GM19025 (cell line): Measurements from ENCODE around the gene ASPHD2.
"Not testable (repeated sequence)": the region's sequence is repeated elsewhere in the genome, so short reads cannot be mapped to it uniquely, and the experiment has no call there.

Source experiments
- ATAC-seq: cut with Tn5 transposase; IDR thresholded peaks from one replicate; pipeline ENCODE4 v1.9.1; 2021; ENCODE audit warnings: mild to moderate bottlenecking, low read depth, moderate library complexity; ENCODE audit not compliant: unreplicated experiment

The ASPHD2 gene

DNA sequence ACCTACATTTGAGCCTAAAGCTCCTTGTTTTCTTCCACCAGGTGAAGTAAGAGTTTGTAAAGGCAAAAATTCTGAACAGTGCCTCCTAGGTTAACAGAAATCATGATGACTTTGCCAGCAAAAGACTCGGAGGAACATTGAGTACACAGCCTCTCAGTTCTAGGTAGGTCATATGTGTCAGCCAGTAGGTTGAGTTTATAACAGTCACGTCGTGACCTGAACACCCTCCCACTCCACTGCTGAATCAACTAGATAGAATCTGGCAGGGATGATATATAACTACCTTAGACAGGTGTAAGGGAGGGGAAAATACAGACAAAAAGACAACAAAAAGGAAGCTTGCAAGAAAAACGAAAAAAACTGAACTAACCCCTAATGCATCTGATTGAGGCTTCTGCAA, 12.8 kb upstream of the ASPHD2 start:
- ATAC-seq: no peak

DNA sequence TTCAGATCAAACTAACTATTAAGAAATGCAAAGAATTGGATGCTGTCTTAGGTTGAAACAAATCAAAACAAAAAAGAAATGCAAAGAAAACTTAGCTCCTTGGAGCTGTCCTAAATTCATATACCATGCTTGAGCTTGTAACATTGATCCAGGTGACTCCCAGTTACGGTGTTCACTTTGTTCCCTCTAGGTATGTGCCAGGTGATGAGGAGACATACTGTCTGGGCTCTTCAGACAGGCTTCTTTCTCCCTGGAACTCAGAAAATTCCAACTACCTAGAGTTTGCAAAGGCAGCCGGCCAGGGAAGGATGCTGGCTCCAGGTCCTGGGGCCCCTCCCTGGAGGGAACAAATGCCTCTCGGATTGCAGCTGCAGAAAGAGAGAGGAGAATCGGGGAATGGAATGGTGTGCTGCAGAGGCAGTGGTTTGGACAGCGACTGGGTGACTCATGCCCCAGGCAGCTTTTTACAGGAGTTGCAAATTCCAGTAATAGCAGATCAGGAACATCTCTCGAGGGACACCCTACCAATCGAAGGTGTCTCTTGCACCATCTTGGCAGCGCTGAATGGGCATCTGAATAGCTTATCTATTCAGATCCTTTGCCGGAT, 12.3 kb upstream of the ASPHD2 start:
- ATAC-seq: no peak

DNA sequence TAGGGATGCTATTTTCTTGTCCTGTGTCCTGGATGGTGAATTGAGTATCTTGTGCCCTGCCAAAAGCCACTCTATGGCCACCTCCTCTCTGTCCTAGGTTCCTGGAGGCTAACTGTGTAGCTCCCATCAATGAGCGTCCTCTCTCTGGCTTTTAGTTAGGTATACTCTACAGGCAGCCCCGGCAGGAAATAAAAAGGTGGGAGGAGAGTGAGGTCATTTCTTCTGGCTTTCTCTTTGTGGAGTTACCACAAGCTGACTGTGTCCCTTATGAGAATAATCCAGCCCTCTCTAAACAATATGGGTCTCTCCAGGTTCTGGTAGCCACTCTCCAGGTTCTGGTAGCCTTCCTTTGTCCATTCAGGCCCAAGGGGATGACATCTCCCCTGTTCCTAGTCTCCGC, 11.7 kb upstream of the ASPHD2 start:
- no peak for ATAC-seq

DNA sequence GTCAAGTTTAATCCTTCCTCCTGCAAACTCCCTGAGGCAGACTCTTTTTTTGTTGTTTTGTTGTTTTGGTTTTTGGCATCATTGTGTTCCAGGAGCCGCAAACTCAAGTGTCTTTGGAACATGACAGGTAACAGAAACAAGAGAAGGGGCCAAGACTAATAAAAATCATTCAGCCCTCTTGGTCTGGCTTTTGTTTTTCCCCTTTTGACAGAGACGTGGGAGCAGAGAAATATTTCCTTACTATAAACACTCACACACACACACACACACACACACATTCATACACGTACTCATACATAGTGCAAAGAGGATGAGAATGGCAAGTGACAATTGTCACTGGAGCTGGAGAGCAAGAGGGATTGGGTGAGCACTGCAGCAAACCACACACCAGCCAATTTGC, 10.4 kb upstream of the ASPHD2 start:
- ATAC-seq: no peak

DNA sequence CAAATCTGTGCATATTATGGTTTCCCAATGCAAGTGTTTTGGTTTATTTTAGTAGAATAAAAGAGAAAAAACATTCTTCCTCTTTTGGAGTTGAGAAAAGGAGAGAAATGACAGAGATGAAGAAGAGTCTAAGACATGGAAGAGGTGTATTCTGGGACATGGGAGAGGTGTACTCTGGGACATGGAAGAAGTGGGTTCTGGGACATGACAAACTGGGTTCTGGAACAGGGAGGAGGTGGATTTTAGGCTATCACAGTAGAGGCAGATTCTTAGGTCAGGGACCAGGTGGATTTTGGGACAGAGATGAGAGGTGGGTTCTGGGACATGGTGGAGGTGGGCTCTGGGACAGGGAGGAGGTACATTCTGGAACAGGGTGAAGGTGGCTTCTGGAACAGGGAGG, 2.1 kb upstream of the ASPHD2 start:
- ATAC-seq: no peak

DNA sequence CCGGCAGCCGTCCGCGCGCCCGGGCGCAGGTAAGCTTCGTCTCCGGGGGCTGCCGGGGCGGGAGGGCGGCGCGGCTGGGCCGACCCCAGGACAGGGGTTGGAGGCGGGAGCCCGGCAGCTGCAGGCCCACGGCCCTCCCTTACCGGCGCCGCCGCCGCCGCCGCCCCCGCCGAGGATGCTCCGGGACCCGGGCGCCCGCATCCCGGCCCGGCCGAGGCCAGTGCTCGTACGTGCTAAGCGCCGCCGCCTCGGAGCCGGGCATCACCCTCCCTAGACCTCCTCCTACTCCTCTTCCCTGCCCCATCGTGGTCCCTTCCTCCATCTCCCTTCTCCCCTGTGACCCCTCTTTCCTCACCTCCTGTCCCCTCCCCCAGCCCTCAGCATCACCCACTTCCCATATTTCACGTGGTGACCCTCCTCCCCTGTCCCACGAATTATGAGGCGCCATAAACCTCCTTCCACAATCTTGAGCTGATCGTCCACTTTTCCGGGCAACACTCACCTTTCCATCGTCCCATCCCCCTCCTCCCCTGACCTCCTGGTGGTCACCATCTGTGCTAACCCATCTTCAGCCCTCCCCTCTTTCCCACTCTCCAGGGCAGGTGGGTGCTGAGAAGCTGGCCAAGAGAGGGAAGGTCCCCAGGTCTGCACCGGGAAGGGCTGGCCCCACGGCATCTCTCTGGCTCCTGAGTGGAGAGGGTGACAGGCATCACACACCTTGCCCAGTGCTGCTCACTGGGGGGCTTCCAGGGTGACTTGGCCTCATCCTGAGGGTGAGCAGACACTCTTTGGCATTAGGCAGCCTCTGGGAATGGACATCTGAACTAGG, 612 bp downstream of the ASPHD2 start:
- ATAC-seq: peak; percentile 12

DNA sequence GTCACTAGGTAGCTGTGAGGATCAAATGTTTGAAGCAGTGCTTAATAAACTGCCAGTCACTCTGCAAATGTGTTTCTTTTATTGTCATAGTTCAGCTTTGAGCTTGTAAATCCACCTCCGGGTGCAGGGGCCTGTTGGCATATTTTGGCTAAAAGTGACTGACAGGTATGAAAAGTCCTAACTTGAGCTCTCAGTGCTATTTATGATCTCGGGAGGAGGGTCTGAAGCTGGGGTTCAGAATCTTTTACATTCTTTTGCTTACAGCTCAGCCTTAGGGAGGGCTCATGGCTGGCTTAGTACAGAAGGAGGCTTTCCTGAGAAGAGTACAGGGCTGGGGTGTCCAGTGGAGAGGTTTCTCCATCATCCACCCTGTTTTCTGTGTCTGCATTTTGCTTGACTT, 1.5 kb downstream of the ASPHD2 start:
- ATAC-seq: no peak

DNA sequence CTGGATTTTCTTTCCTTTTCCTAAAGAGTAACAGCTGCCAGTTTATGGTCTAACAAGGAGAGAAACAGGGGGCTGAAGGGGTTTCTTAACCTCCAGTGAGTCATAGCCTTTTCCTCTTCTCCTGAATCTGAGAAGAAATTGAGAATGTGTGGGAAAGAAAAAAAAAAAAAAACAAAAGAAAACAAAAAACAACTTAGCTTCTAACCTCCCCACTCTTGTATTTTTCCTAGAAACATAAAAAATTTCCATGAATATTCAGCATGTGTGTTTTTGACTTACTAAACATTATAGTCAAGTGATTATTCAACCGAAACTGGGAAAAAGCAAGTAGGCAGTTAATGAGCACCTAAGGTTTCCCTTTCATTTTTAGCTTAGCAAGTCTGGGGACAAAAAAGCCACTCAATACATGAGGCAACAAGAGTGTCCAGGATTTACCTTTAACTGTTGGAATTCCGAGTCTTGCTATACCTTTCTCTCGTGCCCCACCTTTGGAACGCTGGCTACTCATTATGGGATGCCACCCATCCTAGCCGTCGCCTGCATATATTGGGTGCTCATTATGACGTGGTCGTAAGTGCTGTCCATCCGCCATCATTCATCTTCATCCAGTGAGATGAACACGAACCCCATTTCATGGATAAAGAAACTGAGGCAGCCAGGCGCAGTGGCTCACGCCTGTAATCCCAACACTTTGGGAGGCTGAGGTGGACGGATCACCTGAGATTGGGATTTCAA, 2.4 kb downstream of the ASPHD2 start:
- ATAC-seq: no peak

DNA sequence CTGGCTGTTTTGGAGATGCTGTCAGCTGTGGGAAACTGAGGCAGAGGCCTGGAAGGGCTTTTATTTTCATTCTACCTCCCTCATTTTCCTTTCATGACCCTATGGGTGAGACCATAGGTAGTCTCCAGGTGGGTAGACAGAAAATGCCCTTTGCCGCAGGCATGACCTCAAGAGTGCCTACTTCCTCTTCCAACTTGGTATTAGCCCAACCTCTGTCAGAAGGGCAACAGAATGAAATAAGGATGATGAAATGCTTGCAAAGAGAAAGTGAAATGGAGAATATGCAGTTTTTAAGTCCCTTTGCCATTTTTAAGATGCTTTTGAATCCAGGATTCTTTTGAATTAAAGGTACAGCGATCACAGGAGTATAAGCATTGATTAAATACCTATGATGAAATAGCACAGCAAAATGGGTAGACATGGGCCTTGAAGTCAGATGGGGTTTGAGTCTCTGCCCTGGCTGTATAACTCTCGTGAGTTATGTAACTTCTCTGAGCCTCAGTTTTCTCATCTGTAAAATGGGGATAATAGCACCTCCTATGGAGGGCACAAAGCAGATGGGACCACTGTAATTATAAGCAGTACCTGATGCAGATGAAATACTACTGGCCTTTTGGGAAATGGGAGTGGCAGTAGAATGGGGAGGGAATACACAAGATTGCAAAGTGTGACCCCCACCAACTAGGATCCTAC, 3.7 kb downstream of the ASPHD2 start:
- ATAC-seq: no peak

DNA sequence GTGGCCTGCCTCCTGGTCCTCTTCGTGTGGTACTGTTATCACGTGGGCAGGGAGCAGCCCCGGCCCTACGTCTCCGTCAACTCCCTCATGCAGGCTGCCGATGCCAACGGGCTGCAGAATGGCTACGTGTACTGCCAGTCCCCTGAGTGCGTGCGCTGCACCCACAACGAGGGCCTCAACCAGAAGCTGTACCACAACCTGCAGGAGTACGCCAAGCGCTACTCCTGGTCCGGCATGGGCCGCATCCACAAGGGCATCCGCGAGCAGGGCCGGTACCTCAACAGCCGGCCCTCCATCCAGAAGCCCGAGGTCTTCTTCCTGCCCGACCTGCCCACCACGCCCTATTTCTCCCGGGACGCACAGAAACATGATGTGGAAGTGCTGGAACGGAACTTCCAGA, 4.7 kb downstream of the ASPHD2 start:
- no peak for ATAC-seq

DNA sequence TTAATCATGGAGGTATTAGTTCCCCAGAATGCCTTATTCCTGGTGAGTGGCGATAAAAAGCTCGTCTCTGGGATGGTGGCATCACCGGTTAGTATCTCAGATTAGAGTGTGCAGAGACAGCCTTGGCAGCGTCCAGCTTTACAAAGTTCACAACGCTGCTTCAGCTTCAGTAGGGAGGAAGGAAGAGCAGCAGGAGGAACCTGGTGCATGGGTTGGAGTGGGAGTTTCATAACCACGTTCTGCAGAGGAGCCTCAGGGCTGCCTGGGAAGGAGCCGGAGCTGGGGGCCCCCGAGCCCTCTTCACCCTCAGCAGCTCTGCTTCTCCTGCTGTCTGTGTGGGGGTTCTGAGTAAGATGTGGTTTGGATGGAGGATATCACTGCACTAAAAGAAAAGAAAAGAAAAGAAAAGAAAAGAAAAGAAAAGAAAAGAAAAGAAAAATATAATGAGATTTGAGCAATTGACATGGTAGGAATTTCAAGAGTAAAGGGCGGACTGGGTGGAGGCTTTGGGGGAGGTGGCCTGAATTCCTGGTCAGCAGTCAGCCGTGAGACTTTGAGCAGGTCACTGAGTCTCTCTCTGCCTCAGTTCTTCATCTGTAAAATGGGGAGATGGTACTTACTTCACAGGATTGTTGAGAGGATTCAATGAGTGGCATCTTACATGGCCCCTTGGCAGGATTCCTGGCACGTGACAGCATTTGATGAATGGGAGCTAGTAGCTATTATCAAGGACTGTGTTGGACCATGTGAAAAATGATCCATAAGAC, 6.5 kb downstream of the ASPHD2 start:
- no peak for ATAC-seq

DNA sequence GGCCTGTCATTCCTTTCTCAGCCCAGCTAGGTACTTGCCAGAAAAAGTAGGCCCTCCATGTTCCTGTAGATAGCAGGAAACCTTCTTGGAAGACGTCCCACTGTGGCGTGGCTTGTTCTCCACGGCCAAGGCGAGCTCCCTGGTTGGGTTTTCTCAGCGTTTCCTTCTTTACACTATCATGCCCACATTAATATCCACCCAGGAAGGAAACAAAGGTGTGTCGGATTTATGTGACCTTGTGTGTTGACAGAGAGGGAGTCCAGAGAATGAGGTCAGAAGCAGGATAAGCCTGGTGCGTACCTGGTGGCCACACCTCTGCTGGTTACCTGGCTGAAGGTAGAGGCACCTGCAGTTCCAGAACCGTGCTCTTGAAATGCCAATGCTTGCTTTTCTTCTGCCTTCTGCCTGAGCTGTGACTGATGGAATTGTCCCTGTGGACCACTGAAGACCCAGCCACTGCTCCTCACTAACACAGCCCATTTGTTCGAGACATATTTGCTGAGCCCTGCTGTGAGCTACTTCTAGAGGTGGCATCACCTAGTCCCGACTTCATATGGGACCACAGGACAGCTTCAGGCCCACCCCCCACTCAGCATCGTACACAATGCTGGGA, 7.9 kb downstream of the ASPHD2 start:
- ATAC-seq: no peak

DNA sequence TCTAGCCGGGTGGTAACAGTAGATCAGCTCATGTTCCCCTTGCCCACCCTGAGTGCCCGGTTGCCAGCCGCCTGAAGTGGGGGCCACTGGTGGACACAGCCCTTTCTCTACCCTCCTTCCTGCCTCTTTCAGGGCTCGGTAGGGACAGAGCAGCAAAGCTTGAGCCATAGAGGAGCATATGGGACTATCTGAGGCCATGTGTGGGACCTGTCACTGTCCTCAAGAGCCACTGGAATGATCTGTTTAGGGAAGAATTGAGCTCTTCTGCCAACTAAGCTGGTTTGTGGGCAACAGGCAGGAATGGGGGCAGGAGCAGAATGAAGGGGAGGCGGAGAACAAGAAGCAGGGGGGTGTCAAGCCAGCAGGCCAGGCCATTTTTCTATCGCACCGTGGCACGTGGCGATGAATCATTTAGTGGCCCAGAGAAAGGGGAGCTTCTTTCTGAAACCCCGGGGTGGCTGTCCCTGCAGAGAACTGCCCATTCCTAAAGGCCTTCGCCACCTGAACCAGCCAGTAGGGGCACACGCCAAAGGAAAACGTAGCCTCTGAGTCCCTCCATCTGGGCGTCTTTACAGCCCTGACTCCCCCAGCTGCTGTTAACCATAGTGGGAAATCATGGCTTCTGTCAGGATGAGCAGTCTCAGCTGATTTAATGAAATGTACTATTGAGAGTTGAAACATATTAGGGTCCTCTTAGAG, 8.8 kb downstream of the ASPHD2 start:
- ATAC-seq: no peak

DNA sequence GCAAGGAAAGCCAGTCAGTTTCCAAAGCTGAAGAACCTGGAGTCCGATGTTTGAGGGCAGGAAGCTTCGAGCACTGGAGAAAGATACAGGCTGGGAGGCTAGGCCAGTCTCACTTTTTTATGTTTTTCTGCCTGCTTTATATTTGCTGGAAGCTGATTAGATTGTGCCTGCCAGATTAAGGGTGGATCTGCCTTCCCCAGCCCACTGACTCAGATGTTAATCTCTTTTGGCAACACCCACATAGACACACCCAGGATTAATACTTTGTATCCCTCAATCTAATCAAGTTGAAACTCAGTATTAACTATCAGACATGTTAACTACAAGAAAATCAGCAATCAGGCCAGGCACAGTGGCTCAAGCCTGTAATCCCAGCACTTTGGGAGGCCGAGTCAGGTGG, 9.7 kb downstream of the ASPHD2 start:
- ATAC-seq: not testable (repeated sequence)

DNA sequence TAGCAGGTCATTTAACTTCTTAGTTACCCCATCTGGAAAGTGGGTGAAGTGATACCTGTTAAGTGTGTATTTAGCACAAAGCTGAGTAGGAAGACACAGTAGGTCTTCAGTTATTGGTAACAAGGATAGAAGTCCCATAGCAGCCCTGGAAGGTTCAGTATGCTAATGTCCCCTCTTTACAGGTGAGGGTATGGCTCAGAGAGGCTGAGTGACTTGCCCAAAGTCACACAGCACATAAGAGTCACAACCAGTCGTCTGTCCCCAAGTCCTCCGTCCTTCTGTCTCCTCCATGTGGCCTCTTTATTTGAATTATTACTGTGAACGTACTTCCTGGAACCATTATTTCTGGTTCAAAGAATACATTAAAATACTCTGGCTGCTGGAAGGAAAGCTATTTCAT, 10.5 kb downstream of the ASPHD2 start:
- no peak for ATAC-seq

DNA sequence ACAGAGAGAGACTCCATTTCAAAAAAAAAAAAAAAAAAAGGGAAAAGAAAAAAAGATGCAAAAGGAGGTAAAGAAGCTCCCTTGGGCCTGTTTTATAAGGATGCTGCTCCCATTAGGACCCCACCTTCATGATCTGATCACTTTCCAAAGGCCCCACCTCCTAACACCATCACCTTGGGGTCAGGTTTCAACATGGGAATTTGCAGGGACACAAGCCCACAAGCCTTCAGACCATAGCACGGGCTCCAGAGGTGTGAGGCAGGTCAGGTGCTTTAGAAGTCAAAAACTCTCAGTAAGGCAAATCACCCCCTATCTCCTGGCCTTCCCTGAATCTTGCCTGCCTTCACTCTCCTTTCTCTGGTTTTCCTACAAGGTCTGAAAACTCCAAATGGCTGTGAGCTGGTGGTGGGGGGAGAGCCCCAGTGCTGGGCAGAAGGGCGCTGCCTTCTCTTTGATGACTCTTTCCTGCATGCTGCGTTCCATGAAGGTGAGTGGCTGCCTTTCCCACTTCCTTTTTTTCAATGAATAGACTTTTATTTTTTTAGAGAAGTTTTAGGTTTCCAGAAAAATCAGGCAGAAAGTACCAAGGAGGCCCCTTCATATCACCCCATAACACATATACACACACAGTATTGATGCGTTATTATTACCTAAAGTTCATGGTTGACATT, 13.2 kb downstream of the ASPHD2 start:
- ATAC-seq: no peak

DNA sequence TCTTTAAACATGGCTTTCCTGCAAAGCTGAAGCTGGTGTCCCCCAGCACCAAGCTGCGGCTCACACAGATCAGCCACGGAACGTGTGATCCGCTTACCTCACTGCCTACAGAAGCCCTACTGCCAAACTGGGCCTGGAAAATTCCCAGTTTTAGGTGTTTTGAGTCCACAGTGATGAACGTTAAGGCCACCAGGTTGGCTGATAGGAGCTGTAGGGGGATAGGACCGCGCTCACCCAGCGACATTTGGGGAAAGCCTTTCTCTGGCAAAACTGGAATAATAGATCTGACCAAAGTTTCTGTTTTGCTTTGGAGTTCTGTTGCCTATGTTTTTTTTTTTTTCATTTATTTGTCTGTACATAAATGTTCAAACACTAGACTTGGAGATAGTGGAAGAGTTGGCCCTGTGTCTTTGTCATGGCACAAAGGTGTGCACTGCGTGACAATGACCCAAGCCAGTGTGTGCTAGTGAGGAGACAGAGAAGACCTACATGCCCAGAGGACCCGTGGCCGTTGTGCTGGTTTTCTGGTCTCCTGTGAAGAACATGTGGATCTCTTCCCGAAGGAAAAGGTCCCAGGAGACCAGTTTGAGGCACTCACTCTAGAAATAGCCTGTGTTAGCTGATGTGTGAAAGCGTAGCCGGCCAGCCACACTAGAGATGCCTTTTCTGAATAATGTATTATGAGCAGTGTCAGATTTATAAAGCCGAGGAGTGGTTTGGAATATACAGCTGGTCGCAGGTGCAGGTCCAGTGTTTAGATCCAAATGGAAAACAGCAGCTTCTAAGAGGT, 15.0 kb downstream of the ASPHD2 start:
- no peak for ATAC-seq

DNA sequence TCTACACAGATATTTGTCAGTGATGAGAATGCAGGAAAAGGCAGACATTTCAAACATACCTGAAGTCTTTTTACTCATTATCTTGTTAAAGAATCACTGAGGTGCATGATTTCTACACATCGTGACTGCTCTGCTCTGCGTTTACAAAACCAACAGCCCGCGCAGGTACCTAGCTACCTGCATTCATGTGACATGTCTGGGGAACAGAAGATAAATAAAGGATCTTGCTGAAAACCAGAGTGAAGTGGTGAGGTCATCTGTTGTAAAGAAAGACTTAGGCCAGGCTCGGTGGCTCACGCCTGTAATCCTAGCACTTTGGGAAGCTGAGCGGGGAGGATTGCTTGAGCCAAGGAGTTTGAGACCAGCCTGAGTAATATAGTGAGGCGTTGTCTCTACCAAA, 15.7 kb downstream of the ASPHD2 start:
- ATAC-seq: no peak
